Measurements from ENCODE around the gene AGTRAP.

AGTRAP gene

GRCh38 chr1:11786168-11786567, 50.2 kb downstream of the AGTRAP start:
- DNase-seq = no peak

- DNase-seq = no peak
These were observed 51.4 kb downstream of the AGTRAP start for GRCh38 chr1:11787251-11787803.

- no peak for DNase-seq
These were observed 52.0 kb downstream of the AGTRAP start for GRCh38 chr1:11787804-11788436.

GRCh38 chr1:11788549-11789053, 52.7 kb downstream of the AGTRAP start:
- DNase-seq = no peak

- DNase-seq = no peak
These were observed 53.5 kb downstream of the AGTRAP start for GRCh38 chr1:11789126-11790067.

GRCh38 chr1:11790101-11790879, 54.4 kb downstream of the AGTRAP start:
- DNase-seq = no peak

GRCh38 chr1:11790880-11791715, 55.2 kb downstream of the AGTRAP start:
- DNase-seq = no peak

GRCh38 chr1:11792106-11792505, 56.2 kb downstream of the AGTRAP start:
- DNase-seq = no peak

- DNase-seq = no peak
These were observed 57.9 kb downstream of the AGTRAP start for GRCh38 chr1:11793819-11794218.

GRCh38 chr1:11794446-11795237, 58.7 kb downstream of the AGTRAP start:
- no peak for DNase-seq

GRCh38 chr1:11795238-11795890, 59.4 kb downstream of the AGTRAP start:
- no peak for DNase-seq

GRCh38 chr1:11796036-11796828, 60.3 kb downstream of the AGTRAP start:
- no peak for DNase-seq

- no peak for DNase-seq
These were observed 61.7 kb downstream of the AGTRAP start for GRCh38 chr1:11797525-11798216.

GRCh38 chr1:11799099-11799498, 63.2 kb downstream of the AGTRAP start:
- DNase-seq = no peak

GRCh38 chr1:11799896-11800295, 64.0 kb downstream of the AGTRAP start:
- DNase-seq = no peak

- DNase-seq = no peak
These were observed 64.4 kb downstream of the AGTRAP start for GRCh38 chr1:11800391-11800755.

Data from NCI-H1436 treated with DMSO at 0.1 percent for 48 hours (cell line).